ENCODE measurements around the gene MEIS1.

- TF ChIP-seq EZH2phosphoT487 (IDR thresholded peaks at IDR 0.05; ENCODE audit: low read length) = no peak
- TF ChIP-seq, protein P1, sequence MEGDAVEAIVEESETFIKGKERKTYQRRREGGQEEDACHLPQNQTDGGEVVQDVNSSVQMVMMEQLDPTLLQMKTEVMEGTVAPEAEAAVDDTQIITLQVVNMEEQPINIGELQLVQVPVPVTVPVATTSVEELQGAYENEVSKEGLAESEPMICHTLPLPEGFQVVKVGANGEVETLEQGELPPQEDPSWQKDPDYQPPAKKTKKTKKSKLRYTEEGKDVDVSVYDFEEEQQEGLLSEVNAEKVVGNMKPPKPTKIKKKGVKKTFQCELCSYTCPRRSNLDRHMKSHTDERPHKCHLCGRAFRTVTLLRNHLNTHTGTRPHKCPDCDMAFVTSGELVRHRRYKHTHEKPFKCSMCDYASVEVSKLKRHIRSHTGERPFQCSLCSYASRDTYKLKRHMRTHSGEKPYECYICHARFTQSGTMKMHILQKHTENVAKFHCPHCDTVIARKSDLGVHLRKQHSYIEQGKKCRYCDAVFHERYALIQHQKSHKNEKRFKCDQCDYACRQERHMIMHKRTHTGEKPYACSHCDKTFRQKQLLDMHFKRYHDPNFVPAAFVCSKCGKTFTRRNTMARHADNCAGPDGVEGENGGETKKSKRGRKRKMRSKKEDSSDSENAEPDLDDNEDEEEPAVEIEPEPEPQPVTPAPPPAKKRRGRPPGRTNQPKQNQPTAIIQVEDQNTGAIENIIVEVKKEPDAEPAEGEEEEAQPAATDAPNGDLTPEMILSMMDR (IDR thresholded peaks at IDR 0.05; ENCODE audit: low read length) = no peak
Measured at GRCh38 chr2:66532972-66533868, 98.3 kb downstream of the MEIS1 start.
